22Rv1 (cell line): ENCODE results near the gene RNF146.
A peak's percentile ranks its signal among the peaks of the same experiment; 100 is the strongest.

ENCODE experiments used
- H3K27ac ChIP-seq: fragments of 450-650 bp; 2 replicates; pipeline ENCODE4 v1.5.1; 2017
- CTCF ChIP-seq: fragments of 450-650 bp; IDR thresholded peaks from 2 replicates; pipeline ENCODE4 v1.5.1; 2017; ENCODE audit warnings: mild to moderate bottlenecking
- ZFX ChIP-seq: fragments of 450-650 bp; IDR thresholded peaks from 2 replicates; pipeline ENCODE4 v1.6.1; 2017; ENCODE audit warnings: antibody characterized with exemption, borderline replicate concordance

RNF146 gene

GRCh38 chr6:127247114-127248096 lies 19.3 kb upstream of the RNF146 start:
- no peak for TF ChIP-seq CTCF
- H3K27ac ChIP-seq, result no peak overlapping the region

GRCh38 chr6:127249621-127250020 lies 17.0 kb upstream of the RNF146 start:
- no peak overlapping the region for H3K27ac ChIP-seq
- no peak for TF ChIP-seq CTCF
- TF ChIP-seq ZFX, result no peak

- no peak for TF ChIP-seq ZFX
- no peak for TF ChIP-seq CTCF
- no peak overlapping the region for H3K27ac ChIP-seq
Observed at GRCh38 chr6:127255286-127255685, 11.4 kb upstream of the RNF146 start.

- H3K27ac ChIP-seq, result no peak overlapping the region
- no peak for TF ChIP-seq ZFX
- no peak for TF ChIP-seq CTCF
Observed at GRCh38 chr6:127262896-127263295, 3.8 kb upstream of the RNF146 start.

GRCh38 chr6:127263481-127263880 lies 3.2 kb upstream of the RNF146 start:
- TF ChIP-seq ZFX (no peak), CTCF (no peak)
- no peak overlapping the region for H3K27ac ChIP-seq

GRCh38 chr6:127266892-127267645 lies 405 bp downstream of the RNF146 start:
- H3K27ac ChIP-seq, result peak overlapping the region; percentile 86
- TF ChIP-seq ZFX (no peak), CTCF (no peak)
